PFSK-1 (cell line): ENCODE data around the gene ENO1.

Source experiments
- FOXP2 ChIP-seq: optimal IDR thresholded peaks from 2 replicates; pipeline ENCODE3; 2011; ENCODE audit warnings: borderline replicate concordance, control low read depth, inconsistent platforms; ENCODE audit not compliant: insufficient read depth; ENCODE audit errors: extremely low read length, extremely low read depth
- TAF1 ChIP-seq: IDR thresholded peaks from 2 replicates; pipeline ENCODE4 v1.6.1; 2012; ENCODE audit warnings: low read length, control low read depth, borderline replicate concordance; ENCODE audit not compliant: insufficient read depth

- TF ChIP-seq FOXP2 (no peak), TAF1 (no peak)
These were observed 48.5 kb upstream of the ENO1 start for GRCh38 chr1:8926707-8927694.
